GM19452 (cell line): ENCODE measurements around the gene ATP8B1.

Source experiments
- ATAC-seq: cut with Tn5 transposase; IDR thresholded peaks from one replicate; pipeline ENCODE4 v1.9.1; 2021; ENCODE audit not compliant: unreplicated experiment

The ATP8B1 gene

GRCh38 chr18:57631697-57632096, 171.4 kb downstream of the ATP8B1 start:
- ATAC-seq, result no peak

GRCh38 chr18:57630754-57631595, 172.1 kb downstream of the ATP8B1 start:
- peak; percentile 38 for ATAC-seq

GRCh38 chr18:57630002-57630753, 172.9 kb downstream of the ATP8B1 start:
- peak; percentile 87 for ATAC-seq

- no peak for ATAC-seq
Observed at GRCh38 chr18:57629422-57629821, 173.7 kb downstream of the ATP8B1 start.

GRCh38 chr18:57627488-57627887, 175.6 kb downstream of the ATP8B1 start:
- ATAC-seq, result no peak

GRCh38 chr18:57624988-57625387, 178.1 kb downstream of the ATP8B1 start:
- ATAC-seq, result no peak

GRCh38 chr18:57621246-57621604, 181.9 kb downstream of the ATP8B1 start:
- ATAC-seq, result peak; percentile 25

GRCh38 chr18:57619876-57620275, 183.2 kb downstream of the ATP8B1 start:
- no peak for ATAC-seq

- ATAC-seq, result no peak
Observed at GRCh38 chr18:57618910-57619309, 184.2 kb downstream of the ATP8B1 start.

GRCh38 chr18:57603871-57604270, 199.2 kb downstream of the ATP8B1 start:
- no peak for ATAC-seq
